Measurements from ENCODE around the gene KATNAL1. TPM values are rescaled to one million over a fixed set of nuclear protein-coding genes. Genes with fewer than 3 reads are reported as not detected.

KATNAL1 gene
- total RNA-seq, 2 experiments from 2014 or later, result 8.6 to 9.0 TPM

DNA sequence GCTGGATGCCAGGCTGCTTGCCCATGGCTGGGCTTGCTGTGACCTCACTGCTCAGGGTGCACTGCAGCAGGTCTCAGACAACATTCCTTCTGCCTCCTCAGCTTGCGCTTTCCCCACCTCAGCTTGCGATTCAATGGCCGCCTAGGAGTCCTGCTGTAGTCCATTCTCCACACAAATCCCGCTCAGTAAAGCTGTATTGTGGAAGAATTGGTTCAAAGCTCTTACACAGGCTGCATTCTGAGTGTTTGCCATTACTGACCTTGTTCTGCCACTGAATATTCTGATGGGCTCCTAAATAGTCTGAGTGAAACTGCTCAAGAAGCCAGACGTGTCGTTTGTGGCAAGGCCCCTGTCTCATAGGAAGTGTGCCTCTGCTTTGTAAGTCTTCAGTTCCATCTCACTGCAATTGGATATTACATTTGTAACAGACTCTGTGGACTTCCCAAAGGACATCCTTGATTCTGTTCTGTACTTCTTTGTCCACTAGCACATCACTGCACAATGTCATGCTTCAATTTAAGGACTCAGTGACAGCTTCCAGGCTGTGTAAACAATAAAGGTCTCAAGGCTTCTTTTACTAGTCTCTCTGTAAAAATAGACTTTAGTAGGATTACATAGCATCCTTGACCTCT lies 49.8 kb downstream of the KATNAL1 start:
- no peak for ATAC-seq
- Mint-ChIP-seq H3K36me3 (ENCODE audit: low read depth) (peaks cover 2% of the 10 kb centered on the region), H3K4me3 (no peak overlapping the region), H3K9me3 (no peaks in the 10 kb centered on the region), H3K27ac (no peak overlapping the region), H3K27me3 (no peaks in the 10 kb centered on the region), H3K4me1 (ENCODE audit: low read depth) (peaks cover 18% of the 10 kb centered on the region)
- DNase-seq, result no peak
- TF ChIP-seq, protein P1, sequence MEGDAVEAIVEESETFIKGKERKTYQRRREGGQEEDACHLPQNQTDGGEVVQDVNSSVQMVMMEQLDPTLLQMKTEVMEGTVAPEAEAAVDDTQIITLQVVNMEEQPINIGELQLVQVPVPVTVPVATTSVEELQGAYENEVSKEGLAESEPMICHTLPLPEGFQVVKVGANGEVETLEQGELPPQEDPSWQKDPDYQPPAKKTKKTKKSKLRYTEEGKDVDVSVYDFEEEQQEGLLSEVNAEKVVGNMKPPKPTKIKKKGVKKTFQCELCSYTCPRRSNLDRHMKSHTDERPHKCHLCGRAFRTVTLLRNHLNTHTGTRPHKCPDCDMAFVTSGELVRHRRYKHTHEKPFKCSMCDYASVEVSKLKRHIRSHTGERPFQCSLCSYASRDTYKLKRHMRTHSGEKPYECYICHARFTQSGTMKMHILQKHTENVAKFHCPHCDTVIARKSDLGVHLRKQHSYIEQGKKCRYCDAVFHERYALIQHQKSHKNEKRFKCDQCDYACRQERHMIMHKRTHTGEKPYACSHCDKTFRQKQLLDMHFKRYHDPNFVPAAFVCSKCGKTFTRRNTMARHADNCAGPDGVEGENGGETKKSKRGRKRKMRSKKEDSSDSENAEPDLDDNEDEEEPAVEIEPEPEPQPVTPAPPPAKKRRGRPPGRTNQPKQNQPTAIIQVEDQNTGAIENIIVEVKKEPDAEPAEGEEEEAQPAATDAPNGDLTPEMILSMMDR (IDR thresholded peaks at IDR 0.05), result no peak
- ChIA-PET POLR2A (no interaction called here), CTCF (no interaction called here)
- intact Hi-C loops (cut with micrococcal nuclease), result no loop called here

DNA sequence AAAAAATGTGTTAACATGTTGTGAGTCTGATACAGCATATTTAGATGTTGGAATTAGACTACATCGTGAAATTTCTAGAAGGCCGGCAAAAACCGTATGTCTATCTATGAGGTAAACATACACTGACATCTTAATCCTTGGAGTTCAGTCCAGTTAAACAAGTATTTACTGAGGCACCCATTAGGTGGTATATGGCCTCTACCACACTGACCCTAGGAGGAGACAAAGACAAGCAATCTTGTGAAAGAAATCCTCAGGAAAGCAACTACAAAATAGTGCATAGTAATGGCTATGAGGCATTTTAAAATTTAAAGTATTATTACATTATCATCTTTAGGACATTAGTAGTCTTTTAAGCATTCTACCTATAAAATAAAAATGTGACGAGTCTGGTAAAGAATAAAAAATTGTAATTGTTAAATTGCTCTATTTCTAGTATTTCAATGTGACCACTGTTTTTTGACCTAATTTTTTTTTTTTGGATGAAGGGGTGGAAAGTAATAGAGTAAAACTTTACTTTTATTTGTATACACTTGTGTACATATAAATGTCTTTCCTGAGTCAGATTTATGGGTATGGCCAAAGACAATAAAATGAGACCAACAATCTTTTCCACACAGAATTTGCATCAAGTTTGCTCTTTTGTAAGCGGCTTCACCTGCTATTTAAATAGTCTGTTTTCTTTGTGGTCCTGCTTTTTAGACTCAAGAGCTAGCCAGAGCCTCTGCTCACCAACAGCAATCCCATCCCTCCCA lies 50.5 kb downstream of the KATNAL1 start:
- Mint-ChIP-seq H3K9me3 (no peaks in the 10 kb centered on the region), H3K4me3 (no peak overlapping the region), H3K27ac (no peak overlapping the region), H3K27me3 (no peaks in the 10 kb centered on the region), H3K4me1 (ENCODE audit: low read depth) (peaks cover 18% of the 10 kb centered on the region), H3K36me3 (ENCODE audit: low read depth) (peaks cover 2% of the 10 kb centered on the region)
- intact Hi-C loops (cut with micrococcal nuclease), result no loop called here
- TF ChIP-seq, protein P1 (IDR thresholded peaks at IDR 0.05), result no peak
- ATAC-seq (no peak), DNase-seq (no peak)
- CTCF ChIA-PET, result no interaction called here
- POLR2A ChIA-PET, result no interaction called here

GRCh38 chr13:30255696-30256095 lies 51.7 kb downstream of the KATNAL1 start:
- CTCF ChIA-PET, result no interaction called here

DNA sequence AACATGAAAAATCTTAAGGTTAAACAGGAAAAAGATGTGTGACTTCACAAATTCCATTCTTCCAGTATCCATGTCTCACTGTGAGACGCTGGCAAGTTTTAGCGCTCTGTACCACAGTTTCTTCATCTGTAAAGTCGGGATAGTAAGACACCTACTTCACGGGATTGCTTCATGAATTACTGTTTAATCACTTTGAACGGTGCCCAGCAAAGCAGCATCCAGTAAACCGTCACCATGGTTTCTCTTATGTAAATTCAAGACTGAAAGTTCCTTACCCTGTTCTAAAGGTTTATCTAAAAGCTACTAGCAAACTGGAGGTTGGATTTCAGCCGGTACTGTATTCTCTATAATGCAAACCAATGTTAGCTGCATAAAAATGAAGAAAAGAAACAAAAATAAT lies 53.5 kb downstream of the KATNAL1 start:
- POLR2A ChIA-PET, result interaction anchor here (0.8 kb wide), 1 partner anchor 126 kb away, joined by 3 read pairs; no protein-coding TSS in a partner anchor
- peaks cover 3% of the 10 kb centered on the region for H3K36me3 Mint-ChIP-seq (ENCODE audit: low read depth)
- peak overlapping the region; percentile 15 for H3K27ac Mint-ChIP-seq
- no peaks in the 10 kb centered on the region for H3K27me3 Mint-ChIP-seq
- DNase-seq, result no peak
- H3K9me3 Mint-ChIP-seq, result no peaks in the 10 kb centered on the region
- H3K4me1 Mint-ChIP-seq (ENCODE audit: low read depth), result peaks cover 13% of the 10 kb centered on the region
- CTCF ChIA-PET, result interaction anchor here (0.8 kb wide), 1 partner anchor 122 kb away, joined by 3 read pairs; no protein-coding TSS in a partner anchor
- intact Hi-C loops (cut with micrococcal nuclease), result no loop called here
- TF ChIP-seq, protein P1 (IDR thresholded peaks at IDR 0.05), result no peak
- H3K4me3 Mint-ChIP-seq, result no peak overlapping the region
- ATAC-seq, result no peak

More at GRCh38 chr13:30255696-30256095, 51.7 kb downstream of the KATNAL1 start:
- Mint-ChIP-seq H3K9me3 (no peaks in the 10 kb centered on the region), H3K27me3 (no peaks in the 10 kb centered on the region), H3K36me3 (ENCODE audit: low read depth) (peaks cover 2% of the 10 kb centered on the region), H3K4me1 (ENCODE audit: low read depth) (peaks cover 18% of the 10 kb centered on the region), H3K4me3 (no peak overlapping the region), H3K27ac (no peak overlapping the region)
- DNase-seq, result no peak
- POLR2A ChIA-PET, result no interaction called here
- no peak for ATAC-seq
- TF ChIP-seq, protein P1 (IDR thresholded peaks at IDR 0.05), result no peak
- intact Hi-C loops (cut with micrococcal nuclease), result no loop called here

DNA sequence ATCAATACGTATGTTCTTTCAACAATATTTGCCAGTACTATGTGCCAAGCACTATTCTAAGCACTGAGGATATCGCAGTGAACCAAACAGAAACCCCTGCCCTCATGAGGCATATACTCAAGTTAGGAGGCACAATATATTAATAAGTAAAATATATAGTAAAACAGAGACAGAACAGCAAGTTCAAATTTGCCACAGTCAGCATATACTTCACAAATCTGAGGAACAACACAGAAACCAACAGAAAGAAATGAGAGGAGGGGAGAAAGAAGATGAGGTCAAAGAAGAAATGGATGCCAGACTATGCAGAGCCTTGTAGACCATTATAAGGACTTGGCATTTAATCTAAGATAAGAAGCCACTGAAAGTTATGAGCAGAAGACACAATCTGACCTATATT lies 59.9 kb downstream of the KATNAL1 start:
- Mint-ChIP-seq H3K4me1 (ENCODE audit: low read depth) (no peaks in the 10 kb centered on the region), H3K27ac (no peak overlapping the region), H3K9me3 (no peaks in the 10 kb centered on the region), H3K36me3 (ENCODE audit: low read depth) (peaks cover 7% of the 10 kb centered on the region), H3K27me3 (no peaks in the 10 kb centered on the region), H3K4me3 (no peak overlapping the region)
- CTCF ChIA-PET, result no interaction called here
- intact Hi-C loops (cut with micrococcal nuclease), result no loop called here
- TF ChIP-seq, protein P1 (IDR thresholded peaks at IDR 0.05), result no peak
- DNase-seq (no peak), ATAC-seq (no peak)
- POLR2A ChIA-PET, result no interaction called here

Data from activated CD8-positive, alpha-beta T cell treated with anti-CD3 and anti-CD28 coated beads for 36 hours (primary cell).